Neural cell (in vitro differentiated cells): ENCODE results near the gene CRTAP.

Experiments used
- EZH2 ChIP-seq: fragments of 200-600, 300-800 bp; shearing (Covaris generic), sonication (generic); IDR thresholded peaks from 2 replicates; pipeline ENCODE4 v1.6.1; 2014; ENCODE audit warnings: antibody characterized with exemption, low read length, borderline replicate concordance, mild to moderate bottlenecking; ENCODE audit not compliant: insufficient read depth, poor library complexity, severe bottlenecking
- MXI1 ChIP-seq: fragments of 450-650 bp; conservative IDR thresholded peaks from 2 replicates; pipeline ENCODE4 v1.6.1; 2014; ENCODE audit warnings: antibody characterized with exemption, mild to moderate bottlenecking; ENCODE audit not compliant: poor library complexity, severe bottlenecking
- POLR2AphosphoS5 ChIP-seq: IDR thresholded peaks from 2 replicates; pipeline ENCODE4 v1.6.1; 2012
- TAF1 ChIP-seq: IDR thresholded peaks from 2 replicates; pipeline ENCODE4 v1.6.1; 2012; ENCODE audit warnings: low read depth
- TF ChIP-seq, protein P1 (sequence below): fragments of 450-650 bp; IDR thresholded peaks from 2 replicates; pipeline ENCODE4 v1.5.1; 2014; ENCODE audit warnings: antibody characterized with exemption, mild to moderate bottlenecking, moderate library complexity; ENCODE audit not compliant: poor library complexity, severe bottlenecking

DNA sequence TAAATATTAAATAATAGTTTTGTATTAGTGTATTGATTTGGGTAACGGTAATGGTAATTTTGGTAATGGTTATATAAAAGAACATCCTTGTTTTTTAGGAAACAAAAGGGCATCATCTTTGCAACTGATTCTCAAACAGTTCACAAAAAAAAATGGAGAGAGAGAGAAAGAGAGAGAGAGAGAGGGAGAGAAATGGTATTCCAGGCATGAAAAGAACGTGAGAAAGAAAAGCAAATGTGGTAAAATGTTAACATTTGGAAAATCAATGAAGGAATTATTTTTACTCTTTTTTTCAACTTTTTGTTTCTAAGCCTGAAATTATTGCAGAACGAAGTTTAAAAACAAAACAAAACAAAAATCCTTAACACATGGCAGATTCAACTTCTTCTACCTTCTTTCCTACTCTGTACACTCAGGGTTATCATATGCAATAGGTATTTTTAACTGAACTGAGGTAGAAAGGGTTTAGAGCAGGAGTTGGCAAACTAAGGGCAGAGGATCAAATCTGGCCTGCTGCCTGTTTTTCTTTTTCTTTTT is 14.6 kb upstream of the CRTAP start:
- TF ChIP-seq MXI1, result no peak
- TF ChIP-seq POLR2AphosphoS5, result no peak
- no peak for TF ChIP-seq EZH2
- TF ChIP-seq, protein P1, sequence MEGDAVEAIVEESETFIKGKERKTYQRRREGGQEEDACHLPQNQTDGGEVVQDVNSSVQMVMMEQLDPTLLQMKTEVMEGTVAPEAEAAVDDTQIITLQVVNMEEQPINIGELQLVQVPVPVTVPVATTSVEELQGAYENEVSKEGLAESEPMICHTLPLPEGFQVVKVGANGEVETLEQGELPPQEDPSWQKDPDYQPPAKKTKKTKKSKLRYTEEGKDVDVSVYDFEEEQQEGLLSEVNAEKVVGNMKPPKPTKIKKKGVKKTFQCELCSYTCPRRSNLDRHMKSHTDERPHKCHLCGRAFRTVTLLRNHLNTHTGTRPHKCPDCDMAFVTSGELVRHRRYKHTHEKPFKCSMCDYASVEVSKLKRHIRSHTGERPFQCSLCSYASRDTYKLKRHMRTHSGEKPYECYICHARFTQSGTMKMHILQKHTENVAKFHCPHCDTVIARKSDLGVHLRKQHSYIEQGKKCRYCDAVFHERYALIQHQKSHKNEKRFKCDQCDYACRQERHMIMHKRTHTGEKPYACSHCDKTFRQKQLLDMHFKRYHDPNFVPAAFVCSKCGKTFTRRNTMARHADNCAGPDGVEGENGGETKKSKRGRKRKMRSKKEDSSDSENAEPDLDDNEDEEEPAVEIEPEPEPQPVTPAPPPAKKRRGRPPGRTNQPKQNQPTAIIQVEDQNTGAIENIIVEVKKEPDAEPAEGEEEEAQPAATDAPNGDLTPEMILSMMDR, result no peak
- TF ChIP-seq TAF1, result no peak
